ENCODE results near the gene ZCCHC7. TPM values are rescaled to one million over a fixed set of nuclear protein-coding genes. Genes with fewer than 3 reads are reported as not detected.
"Not testable (repeated sequence)": the region's sequence is repeated elsewhere in the genome, so short reads cannot be mapped to it uniquely, and the experiment has no call there.

The ZCCHC7 gene
- polyA plus RNA-seq, 1 donor, result 27.4 TPM

GRCh38 chr9:37174247-37174646, 53.9 kb downstream of the ZCCHC7 start:
- no peak for DNase-seq

GRCh38 chr9:37178742-37179141, 58.4 kb downstream of the ZCCHC7 start:
- no peak for DNase-seq

- no peak for DNase-seq
Measured at GRCh38 chr9:37179576-37179975, 59.2 kb downstream of the ZCCHC7 start.

- no peak for DNase-seq
Measured at GRCh38 chr9:37180138-37180537, 59.8 kb downstream of the ZCCHC7 start.

GRCh38 chr9:37182718-37183117, 62.3 kb downstream of the ZCCHC7 start:
- no peak for DNase-seq

GRCh38 chr9:37184905-37185867, 64.8 kb downstream of the ZCCHC7 start:
- DNase-seq, result no peak

- no peak for DNase-seq
Measured at GRCh38 chr9:37187292-37187691, 66.9 kb downstream of the ZCCHC7 start.

GRCh38 chr9:37187713-37188439, 67.5 kb downstream of the ZCCHC7 start:
- DNase-seq, result no peak

GRCh38 chr9:37190739-37191138, 70.4 kb downstream of the ZCCHC7 start:
- not testable (repeated sequence) for DNase-seq

GRCh38 chr9:37191403-37192089, 71.2 kb downstream of the ZCCHC7 start:
- DNase-seq, result no peak

- no peak for DNase-seq
Measured at GRCh38 chr9:37192803-37193202, 72.4 kb downstream of the ZCCHC7 start.

- no peak for DNase-seq
Measured at GRCh38 chr9:37197158-37198038, 77.0 kb downstream of the ZCCHC7 start.

- DNase-seq, result no peak
Measured at GRCh38 chr9:37198039-37198729, 77.8 kb downstream of the ZCCHC7 start.

GRCh38 chr9:37198831-37199230, 78.5 kb downstream of the ZCCHC7 start:
- DNase-seq, result no peak

- peak; percentile 22 for DNase-seq
Measured at GRCh38 chr9:37200433-37201005, 80.1 kb downstream of the ZCCHC7 start.

- no peak for DNase-seq
Measured at GRCh38 chr9:37201581-37201980, 81.2 kb downstream of the ZCCHC7 start.

- DNase-seq, result no peak
Measured at GRCh38 chr9:37202091-37202490, 81.7 kb downstream of the ZCCHC7 start.

- not testable (repeated sequence) for DNase-seq
Measured at GRCh38 chr9:37203456-37203855, 83.1 kb downstream of the ZCCHC7 start.

- no peak for DNase-seq
Measured at GRCh38 chr9:37206121-37206620, 85.8 kb downstream of the ZCCHC7 start.

Data from left kidney (tissue), 2 donors.